Retinal pigment epithelial cell (primary cell): ENCODE results near the gene UTP11.
A peak's percentile ranks its signal among the peaks of the same experiment; 100 is the strongest.

Source experiments
- DNase-seq: peaks from one replicate; pipeline ENCODE4 v3.0.0-alpha.2; 2010; ENCODE audit warnings: low read depth
- H3K4me3 ChIP-seq: 2 replicates; pipeline ENCODE4 v1.5.1; 2011; ENCODE audit warnings: mild to moderate bottlenecking, low read length, control low read depth, moderate library complexity
- CTCF ChIP-seq: conservative IDR thresholded peaks from 2 replicates; pipeline ENCODE4 v1.5.1; 2011; ENCODE audit warnings: low read depth, low read length, control low read depth, inconsistent platforms

UTP11 gene

GRCh38 chr1:38039331-38040088, 27.0 kb downstream of the UTP11 start:
- DNase-seq = no peak
- no peak for TF ChIP-seq CTCF

GRCh38 chr1:38041936-38042834, 29.7 kb downstream of the UTP11 start:
- no peak for DNase-seq
- TF ChIP-seq CTCF = no peak
- H3K4me3 ChIP-seq = no peak overlapping the region

More at GRCh38 chr1:38039331-38040088, 27.0 kb downstream of the UTP11 start:
- H3K4me3 ChIP-seq = no peak overlapping the region

GRCh38 chr1:38043036-38043747, 30.7 kb downstream of the UTP11 start:
- TF ChIP-seq CTCF = no peak
- no peak overlapping the region for H3K4me3 ChIP-seq
- DNase-seq = no peak

GRCh38 chr1:38044221-38045215, 32.0 kb downstream of the UTP11 start:
- no peak for DNase-seq
- peak overlapping the region; percentile 22 for H3K4me3 ChIP-seq
- no peak for TF ChIP-seq CTCF

GRCh38 chr1:38045401-38046332, 33.1 kb downstream of the UTP11 start:
- TF ChIP-seq CTCF = no peak
- H3K4me3 ChIP-seq = no peak overlapping the region
- no peak for DNase-seq
